ENCODE measurements around the gene MAST4. TPM values are rescaled to one million over a fixed set of nuclear protein-coding genes. Genes with fewer than 3 reads are reported as not detected.
"Not testable (repeated sequence)": the region's sequence is repeated elsewhere in the genome, so short reads cannot be mapped to it uniquely, and the experiment has no call there.

Gene MAST4
- total RNA-seq, 1 donor from 2014 or later: 36.3 TPM

DNA sequence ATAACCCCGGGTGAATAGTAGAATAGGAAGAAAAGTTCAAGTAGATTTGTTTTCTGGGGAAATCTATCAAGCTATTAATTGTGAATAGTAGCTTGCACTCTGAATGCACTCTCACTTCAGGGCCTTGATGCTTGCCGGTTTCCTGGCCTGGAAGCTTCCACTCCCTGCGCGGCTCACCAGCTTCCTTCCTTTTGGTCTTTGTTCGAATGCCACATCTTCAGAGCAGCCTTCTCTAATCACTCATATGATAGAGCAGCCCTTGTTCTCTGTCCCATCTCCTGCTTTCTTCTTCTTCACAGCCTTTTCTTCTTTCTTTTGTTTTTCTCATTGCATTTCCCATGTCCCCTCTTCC, 146.7 kb downstream of the MAST4 start:
- no peak for DNase-seq (ENCODE audit: low read depth, low spot score)

DNA sequence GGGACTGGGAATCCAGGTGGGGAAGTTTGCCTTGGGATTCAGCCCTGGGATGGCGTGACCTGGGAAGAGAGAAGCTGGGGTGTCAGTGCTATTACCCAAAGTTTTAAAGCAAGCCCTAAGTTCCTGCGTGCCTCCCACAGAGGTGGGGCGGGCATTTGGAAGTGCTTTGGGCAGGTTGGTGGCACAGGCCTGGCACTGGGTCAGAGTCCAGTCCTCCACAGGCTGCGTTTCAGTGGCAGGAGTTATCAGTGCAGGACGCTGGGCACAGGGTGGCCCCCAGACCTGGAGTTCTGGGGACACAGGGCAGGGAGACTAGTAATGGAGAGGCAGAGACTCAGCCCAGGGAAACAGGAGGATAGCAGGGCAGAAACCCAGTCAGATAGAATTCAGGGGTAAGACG, 147.2 kb downstream of the MAST4 start:
- DNase-seq (ENCODE audit: low read depth, low spot score): no peak

DNA sequence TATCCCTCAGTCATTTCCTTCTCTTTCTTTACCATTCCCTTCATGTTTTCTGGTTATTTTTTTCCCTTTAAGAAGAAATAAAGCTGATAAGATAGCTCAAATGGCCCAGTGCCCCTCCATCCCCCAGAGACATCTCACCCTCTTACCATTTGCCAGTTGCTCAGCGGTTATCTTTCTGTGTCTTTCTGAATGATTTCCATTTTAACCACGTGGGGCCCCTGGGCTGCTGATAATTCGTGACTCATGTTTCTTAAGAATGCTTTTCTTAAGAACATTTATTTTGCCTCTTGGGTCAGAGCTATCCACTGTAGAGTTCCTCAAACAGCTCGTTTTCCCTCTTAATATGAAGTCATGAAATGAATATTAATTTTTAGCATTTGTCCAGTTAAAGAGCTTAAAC, 147.8 kb downstream of the MAST4 start:
- DNase-seq (ENCODE audit: low read depth, low spot score): no peak

GRCh38 chr5:66745297-66745696, 149.1 kb downstream of the MAST4 start:
- DNase-seq (ENCODE audit: low read depth, low spot score): no peak

- no peak for DNase-seq (ENCODE audit: low read depth, low spot score)
These were observed 151.4 kb downstream of the MAST4 start for GRCh38 chr5:66747607-66748006.

GRCh38 chr5:66752668-66753067, 156.5 kb downstream of the MAST4 start:
- not testable (repeated sequence) for DNase-seq (ENCODE audit: low read depth, low spot score)

- peak; percentile 20 for DNase-seq (ENCODE audit: low read depth, low spot score)
These were observed 161.1 kb downstream of the MAST4 start for GRCh38 chr5:66757219-66757833.

- DNase-seq (ENCODE audit: low read depth, low spot score): no peak
These were observed 161.7 kb downstream of the MAST4 start for GRCh38 chr5:66757834-66758371.

DNA sequence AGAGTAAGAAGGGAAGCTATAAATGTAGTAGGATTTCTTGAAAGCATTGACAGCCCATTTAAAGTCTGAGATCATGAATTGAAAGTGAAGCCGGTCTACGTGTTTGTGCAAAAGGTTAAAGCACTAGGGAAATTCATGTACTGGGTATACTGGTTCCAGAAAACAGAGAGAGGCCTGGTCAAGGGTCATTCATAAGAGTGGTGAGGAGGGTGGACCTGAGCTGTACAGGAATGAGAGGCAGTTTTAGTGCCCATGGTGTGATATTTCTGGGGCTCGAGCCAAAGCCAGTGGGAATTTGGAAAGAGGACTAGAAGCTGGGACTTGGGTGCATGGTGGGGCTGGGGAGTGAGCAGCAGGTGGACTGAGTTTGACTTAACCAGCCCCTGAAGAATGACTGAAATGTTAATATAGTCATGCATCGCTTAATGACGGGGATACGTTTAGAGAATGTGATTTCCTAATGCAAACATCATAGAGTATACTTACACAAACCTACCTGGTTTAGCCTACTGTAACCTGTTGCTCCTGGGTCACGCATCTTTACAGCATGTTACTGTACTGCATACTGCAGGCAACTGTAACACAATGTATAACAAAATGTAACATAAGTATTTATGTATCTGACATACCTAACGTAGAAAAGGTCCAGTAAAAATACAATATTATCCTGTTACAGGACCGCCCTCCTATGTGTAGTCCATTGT, 173.0 kb downstream of the MAST4 start:
- no peak for DNase-seq (ENCODE audit: low read depth, low spot score)

DNA sequence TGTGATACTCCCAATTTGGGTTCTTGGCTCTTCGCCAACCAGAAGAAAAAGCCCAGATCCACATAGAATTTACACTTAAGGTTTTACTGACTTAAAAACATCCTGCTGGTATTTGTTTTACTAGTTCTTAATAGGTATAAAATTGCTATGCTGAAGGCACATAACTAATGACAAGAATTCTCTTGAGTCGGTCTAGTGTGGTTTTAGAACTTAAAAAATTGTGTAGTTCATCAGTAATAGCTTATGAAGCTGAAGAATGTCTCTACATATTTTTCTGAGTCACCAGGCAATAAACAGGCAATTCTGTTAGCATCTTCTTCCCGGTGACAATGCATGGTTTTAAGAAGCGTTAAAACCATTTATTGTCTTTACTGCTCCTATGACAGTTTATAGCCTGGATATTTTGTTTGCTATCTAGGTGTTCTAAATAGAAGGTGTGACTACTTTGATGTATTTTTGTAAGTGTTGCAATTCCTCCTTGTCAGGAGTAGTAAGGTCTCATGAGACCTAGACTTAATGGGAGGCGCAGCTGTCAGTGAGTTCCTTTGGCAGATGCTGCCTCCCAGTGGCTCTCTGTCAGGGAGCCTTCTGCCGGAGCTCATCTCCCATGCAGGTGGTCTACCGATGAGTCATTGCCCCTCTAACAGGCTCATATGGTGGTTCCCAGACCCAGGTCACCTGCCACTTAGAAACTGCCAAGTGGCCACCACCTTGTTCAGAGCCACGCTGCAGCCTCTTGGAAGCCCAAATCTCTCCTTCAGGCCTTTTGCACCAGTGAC, 173.8 kb downstream of the MAST4 start:
- no peak for DNase-seq (ENCODE audit: low read depth, low spot score)

DNA sequence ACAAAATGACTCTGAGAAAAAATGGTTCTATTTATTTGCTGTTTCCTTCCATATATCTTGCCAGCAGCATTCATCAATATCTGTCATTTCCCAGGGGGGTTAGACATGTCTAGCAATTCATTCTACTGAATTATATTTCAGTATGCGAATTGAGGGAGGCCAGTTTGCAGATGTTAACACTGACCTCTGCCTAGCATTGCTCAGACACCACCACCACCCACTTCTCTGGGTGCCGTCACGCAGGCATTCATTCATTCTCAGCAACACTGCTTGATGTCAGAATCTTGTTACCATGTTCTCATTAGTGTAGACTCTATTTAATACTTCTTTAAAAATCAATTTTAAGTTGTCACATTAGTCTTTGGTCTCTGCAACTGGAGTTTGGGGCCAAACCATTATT, 181.7 kb downstream of the MAST4 start:
- DNase-seq (ENCODE audit: low read depth, low spot score): no peak

- DNase-seq (ENCODE audit: low read depth, low spot score): no peak
These were observed 183.3 kb downstream of the MAST4 start for GRCh38 chr5:66779528-66779927.

- no peak for DNase-seq (ENCODE audit: low read depth, low spot score)
These were observed 192.4 kb downstream of the MAST4 start for GRCh38 chr5:66788556-66788955.

GRCh38 chr5:66789434-66789833, 193.2 kb downstream of the MAST4 start:
- no peak for DNase-seq (ENCODE audit: low read depth, low spot score)

DNA sequence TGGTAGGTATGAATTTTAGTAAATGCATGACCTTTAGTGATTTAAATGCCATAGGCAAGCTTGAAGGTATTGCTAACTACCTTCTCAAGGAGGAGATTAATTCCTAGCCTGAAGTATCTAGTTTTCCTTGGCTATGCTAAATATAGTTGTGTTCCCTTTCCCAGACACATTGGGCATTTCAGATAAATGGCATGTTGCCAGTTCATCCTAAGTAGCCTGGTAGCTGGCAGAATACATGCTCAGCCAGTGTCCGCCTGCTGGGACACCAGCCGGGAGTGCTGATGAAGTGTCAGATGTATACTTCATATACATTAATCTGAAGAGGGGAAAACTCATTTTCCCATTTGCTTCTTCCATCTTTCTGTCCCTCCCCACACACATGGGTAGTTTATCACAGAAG, 196.9 kb downstream of the MAST4 start:
- no peak for DNase-seq (ENCODE audit: low read depth, low spot score)

DNA sequence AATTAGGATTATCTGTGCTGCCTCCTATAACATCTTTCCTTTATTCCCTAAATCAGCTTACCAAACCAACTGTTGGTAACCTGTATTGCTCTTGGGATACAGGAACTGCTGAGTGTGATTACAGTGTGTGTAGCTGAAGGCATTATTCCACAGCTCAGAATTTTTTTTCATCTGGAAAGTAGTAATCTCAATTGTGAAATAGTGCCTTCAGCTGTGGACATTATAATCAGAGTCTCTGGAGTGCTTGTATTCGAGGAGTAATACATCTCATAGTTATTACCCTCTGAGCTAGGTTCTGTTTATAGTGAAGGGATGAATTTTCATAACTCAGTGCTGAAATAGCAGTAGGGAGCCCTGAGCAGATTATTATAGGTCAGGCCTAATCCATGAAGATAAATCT, 199.5 kb downstream of the MAST4 start:
- DNase-seq (ENCODE audit: low read depth, low spot score): no peak

- DNase-seq (ENCODE audit: low read depth, low spot score): no peak
These were observed 200.4 kb downstream of the MAST4 start for GRCh38 chr5:66796305-66797292.

GRCh38 chr5:66802941-66803340, 206.7 kb downstream of the MAST4 start:
- no peak for DNase-seq (ENCODE audit: low read depth, low spot score)

DNA sequence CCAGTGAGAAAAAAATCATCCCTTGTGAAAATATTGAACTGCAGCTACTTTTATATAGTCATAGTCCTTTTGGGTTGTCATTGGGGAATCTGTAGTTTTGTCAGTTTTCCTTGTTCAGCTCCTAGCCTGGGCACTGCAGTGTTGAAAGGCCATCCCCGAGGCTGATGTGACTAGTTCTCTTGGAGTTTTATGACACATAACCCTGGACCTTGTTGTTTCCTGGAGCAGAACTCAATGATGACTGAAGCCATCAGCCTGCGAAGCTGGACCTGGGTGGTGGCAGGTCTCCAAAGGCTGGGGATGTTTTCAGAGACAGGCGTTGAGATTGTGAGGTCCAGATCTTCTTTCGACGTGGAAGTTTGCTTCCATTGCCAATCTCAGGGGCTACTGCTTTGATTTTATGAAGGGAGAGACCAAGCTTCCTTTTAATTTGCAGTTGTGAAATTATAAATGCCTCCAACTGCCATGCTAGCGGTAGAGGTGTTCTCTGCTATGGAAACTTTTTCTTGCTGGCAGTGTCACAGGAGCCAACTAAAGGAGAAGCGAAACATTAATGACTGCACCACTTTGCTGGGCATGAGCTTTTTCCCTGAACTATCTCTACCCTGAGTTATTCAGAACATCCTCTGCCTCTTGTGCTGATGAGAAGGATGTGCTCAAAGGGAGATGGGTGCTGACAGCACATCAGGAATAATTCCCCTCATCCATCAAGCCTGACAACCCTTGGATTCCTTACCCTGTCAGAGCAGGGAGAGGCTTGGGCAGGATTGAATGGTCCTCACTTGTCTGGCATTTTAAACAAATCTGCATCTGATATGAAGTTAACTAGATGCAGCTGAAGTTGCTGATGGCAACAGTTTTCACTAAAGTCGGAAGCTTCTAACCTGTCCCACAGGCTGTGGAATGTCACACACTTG, 209.6 kb downstream of the MAST4 start:
- no peak for DNase-seq (ENCODE audit: low read depth, low spot score)

DNA sequence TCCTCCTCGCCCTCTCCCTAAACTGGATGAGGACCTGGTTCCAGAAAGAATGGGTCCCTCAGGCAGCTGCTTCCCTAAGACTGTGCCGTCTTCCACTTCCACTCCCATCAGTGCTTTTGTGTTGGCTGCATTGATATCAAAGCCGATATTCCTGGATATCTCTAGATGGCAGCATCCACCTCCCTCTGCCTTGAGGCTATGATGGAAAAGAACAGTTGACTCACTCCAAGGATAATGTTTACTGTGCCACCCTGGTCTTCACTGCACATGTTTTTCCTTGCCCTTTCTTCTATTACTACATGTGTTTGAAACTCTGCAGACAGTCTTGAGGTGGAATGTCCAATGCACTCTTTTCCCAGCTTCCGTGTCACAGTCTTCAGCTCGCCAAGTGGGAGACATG, 211.6 kb downstream of the MAST4 start:
- DNase-seq (ENCODE audit: low read depth, low spot score): peak; percentile 57

Measured in pulmonary artery endothelial cell (primary cell).